Measurements from ENCODE around the gene FGFRL1.

The FGFRL1 gene, protein sequence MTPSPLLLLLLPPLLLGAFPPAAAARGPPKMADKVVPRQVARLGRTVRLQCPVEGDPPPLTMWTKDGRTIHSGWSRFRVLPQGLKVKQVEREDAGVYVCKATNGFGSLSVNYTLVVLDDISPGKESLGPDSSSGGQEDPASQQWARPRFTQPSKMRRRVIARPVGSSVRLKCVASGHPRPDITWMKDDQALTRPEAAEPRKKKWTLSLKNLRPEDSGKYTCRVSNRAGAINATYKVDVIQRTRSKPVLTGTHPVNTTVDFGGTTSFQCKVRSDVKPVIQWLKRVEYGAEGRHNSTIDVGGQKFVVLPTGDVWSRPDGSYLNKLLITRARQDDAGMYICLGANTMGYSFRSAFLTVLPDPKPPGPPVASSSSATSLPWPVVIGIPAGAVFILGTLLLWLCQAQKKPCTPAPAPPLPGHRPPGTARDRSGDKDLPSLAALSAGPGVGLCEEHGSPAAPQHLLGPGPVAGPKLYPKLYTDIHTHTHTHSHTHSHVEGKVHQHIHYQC

DNA sequence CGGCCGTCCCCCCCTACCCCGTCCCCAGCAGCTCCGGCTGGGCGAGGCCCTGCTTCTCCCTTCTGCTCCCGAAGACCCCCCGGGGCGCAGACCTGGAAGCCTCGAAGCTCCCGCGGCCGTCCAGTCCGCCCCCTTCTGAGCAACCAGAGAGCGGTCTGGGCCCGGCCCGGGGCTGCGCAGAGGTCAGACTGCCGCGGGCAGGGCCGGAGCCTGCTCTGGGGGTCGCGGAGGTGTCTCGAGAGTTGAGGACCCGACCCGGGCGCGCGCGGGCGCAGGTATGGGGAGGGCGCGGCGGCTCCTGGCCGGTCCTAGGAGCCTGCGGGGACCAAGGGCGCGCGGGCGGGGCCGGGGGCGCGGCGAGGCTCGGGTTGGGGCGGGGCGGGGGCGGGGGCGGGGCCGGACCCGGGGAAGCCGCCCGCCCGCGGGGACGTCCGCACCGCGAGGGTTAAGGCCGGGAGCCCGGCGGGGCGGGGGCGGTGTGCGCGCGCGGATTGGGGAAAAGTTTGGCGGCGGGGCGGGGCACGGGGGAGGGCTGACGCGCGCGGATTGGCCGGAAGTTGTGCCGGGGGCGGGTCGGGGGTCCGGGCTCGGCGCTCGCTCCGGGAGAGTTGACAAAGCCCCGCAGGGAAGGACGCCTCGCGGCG lies at the start of gene FGFRL1:
Gene FGFRL1, plus strand, starts transcription at position 605 of the 644 bp plus-strand sequence. CDS start 860 bp downstream, outside the sequence.
- peak; percentile 86 to 91 for DNase-seq (ENCODE audit: low read depth in 1 of 2, low spot score in 1 of 2)

DNA sequence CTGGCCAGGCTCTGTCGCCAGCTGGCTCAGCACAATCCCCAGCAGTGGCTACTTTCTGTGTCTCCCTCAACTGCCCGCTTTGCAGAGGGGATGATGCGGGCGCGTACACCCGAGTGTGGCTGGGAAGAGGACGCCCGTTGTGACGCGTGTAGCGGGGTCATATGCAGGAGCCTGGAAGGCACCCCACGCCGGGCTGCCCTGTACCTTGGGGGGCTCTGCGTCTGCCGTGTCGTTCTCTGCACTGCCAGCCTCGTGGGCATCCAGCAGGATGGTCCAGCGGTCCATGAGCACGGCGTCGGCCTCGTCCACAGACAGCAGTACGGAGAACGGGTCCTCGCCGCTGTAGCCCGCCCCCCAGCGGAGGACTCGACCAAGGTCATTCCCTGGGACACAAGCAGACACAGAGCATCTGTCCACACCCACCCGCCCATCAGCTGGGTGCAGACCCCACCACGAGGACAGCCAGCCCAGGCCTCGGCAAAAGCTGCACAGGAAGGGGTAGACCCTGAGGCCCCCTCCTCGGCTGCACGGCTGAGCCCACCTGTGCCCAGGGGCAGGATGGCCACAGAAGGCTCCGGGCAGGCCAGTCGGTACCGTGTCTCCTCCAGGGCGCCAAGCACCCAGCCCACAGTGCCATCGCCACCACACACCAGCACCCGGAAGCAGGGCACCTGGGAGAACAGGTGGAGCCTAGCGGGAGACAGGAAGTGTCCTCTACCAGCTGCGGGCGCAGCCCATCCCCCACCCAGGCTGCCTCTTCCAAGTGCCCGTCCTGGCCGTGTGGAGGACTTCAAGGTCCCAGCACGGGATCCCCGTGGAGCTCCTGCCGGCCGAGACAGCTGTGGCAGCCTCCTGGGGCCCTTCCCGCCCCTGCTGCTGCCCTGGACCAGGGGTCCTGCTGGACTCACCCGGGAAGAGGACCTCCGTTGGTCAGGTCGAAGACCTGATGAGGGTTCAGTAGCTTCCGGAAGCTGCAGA lies 48.9 kb upstream of the FGFRL1 start:
- DNase-seq (ENCODE audit: low read depth in 1 of 2, low spot score in 1 of 2), result no peak

GRCh38 chr4:963276-964225 lies 47.9 kb upstream of the FGFRL1 start:
- no peak for DNase-seq (ENCODE audit: low read depth in 1 of 2, low spot score in 1 of 2)

- no peak for DNase-seq (ENCODE audit: low read depth in 1 of 2, low spot score in 1 of 2)
Observed at GRCh38 chr4:964346-965025, 46.9 kb upstream of the FGFRL1 start.

DNA sequence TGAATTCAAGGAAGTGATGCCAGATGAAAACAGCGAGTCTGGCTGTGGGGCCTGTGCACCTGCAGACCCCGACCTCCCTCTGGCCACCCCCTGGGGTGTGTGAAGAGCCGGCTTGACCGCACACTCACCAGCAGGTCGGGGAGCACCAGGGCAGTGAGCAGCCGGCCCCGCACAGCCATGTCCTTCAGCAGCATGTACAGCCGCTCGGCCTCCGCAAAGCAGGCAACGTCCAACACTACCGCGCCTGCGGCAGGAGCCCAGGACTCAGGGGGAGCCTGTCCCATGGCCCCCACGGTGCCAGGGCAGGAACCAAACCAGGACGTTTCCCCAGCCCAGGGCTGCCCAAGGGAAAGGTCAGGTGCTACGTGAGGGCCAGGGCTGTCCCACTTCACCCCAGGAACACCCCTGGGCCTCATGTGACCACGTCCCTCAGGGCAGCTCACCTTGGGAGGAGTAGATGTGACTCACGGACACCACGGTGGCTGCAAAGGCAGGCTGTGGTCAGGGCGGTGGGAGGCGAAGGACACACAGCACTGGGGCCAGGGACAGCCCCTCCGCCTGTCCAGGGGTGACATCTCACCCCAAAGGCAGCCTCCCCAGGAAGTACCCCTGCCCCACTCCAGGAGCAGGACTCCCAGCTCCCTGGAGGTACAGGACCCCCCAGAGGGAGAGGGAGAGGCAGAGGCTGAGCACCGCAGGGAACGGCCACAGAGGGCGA lies 46.2 kb upstream of the FGFRL1 start:
- DNase-seq (ENCODE audit: low read depth in 1 of 2, low spot score in 1 of 2), result no peak

DNA sequence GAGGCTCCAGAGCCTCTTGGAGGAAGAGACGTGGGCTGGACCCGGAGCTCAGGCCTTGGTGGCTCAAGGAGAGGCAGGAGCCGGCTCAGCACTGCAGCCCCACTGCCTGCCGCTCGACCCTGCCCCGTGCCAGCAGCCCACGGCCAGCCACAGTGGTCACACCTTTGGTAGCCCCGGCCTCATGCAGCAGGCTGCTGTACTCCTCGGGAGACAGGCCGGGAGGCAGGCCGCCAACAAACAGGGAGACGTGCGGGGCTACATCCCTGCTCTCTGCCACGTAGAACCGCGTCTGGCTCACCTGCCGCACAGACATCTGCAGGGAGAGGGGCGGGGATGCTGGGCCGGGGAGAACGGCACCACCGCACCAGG lies 45.7 kb upstream of the FGFRL1 start:
- no peak for DNase-seq (ENCODE audit: low read depth in 1 of 2, low spot score in 1 of 2)

GRCh38 chr4:966266-967112 lies 44.9 kb upstream of the FGFRL1 start:
- no peak for DNase-seq (ENCODE audit: low read depth in 1 of 2, low spot score in 1 of 2)

DNA sequence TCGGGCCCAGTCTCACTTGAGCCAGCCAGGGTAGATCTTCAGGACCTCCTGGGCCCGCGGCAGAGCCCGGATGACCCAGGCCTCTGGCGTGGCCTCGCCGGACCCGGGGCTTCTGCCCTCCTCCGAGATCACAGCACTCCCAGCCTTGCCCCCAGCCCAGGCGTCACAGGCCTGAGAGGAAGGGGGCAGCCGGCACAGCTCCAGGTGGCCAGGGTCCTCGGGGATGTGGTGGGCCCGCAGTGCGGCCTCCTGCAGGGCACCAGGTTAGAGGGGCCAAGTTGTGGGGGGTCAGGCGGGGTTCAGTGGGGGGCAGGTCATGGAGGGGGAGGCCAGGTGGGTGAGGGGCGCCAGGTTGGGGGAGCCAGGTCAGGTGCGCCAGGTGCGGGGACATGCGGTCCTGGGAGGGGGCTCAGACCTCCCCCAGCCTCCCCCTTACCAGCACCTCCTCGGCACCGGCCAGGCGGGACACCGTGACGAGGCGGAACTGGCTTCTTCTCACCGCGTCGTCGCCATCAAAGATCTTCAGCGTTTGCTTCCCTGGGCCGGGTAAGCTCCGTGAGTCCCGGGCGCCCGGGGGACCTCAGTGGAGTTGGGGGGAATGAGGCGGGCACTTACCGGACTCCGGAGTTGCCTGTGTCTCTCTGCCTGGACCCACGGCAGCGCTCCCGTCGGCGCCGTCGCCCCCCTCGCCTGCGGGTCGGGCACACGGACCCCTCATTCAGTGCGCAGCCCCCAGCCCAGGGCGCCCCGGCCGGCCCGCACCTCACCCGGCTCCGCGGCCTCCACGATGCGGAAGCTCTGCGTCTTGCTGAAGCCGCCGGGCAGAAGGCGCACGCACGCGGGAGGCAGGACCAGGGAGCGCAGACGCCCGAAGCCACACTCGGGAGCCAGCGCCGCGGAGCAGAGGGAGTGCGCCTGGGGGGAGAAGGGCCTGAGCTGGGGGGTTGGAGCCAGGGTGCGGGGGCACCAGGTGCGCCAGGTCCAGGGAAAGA lies 44.0 kb upstream of the FGFRL1 start:
- DNase-seq (ENCODE audit: low read depth in 1 of 2, low spot score in 1 of 2), result no peak

- DNase-seq (ENCODE audit: low read depth in 1 of 2, low spot score in 1 of 2), result no peak
Observed at GRCh38 chr4:968221-968620, 43.2 kb upstream of the FGFRL1 start.

DNA sequence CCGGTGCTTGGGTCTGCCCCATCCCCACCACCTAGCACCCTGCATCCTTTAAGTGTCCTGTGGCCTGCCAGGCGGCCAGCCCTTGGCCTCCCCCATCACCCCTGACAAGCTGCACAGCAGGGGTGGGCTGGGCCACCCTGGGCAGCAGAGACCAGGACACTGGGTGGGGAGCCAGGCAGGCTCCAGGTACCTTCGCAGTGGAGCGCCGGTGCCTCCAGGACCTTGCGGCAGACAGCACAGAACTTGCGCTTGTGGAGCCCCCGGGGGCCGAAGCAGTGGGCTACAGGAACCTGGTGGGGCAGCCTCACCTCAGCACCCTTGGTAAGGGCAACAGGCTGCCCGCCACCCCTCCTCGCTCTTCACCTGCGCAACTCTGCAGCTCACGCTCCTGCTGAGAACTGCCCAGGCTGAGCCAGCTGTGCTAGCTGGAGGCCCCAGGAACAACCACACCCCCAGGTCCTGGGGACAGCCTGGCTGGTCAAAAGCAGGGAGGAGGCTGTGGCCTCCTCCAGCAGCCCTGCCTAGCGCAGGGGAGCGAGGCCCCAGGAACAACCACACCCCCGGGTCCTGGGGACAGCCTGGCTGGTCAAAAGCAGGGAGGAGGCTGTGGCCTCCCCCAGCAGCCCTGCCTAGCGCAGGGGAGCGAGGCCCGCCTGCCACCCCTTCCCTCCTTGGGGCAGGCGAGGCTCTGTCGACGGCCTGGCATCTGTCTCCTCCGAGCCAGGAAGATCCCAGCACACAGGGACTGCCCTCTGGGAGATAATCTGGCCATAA lies 42.6 kb upstream of the FGFRL1 start:
- DNase-seq (ENCODE audit: low read depth in 1 of 2, low spot score in 1 of 2), result no peak

GRCh38 chr4:970046-970745 lies 41.2 kb upstream of the FGFRL1 start:
- no peak for DNase-seq (ENCODE audit: low read depth in 1 of 2, low spot score in 1 of 2)

DNA sequence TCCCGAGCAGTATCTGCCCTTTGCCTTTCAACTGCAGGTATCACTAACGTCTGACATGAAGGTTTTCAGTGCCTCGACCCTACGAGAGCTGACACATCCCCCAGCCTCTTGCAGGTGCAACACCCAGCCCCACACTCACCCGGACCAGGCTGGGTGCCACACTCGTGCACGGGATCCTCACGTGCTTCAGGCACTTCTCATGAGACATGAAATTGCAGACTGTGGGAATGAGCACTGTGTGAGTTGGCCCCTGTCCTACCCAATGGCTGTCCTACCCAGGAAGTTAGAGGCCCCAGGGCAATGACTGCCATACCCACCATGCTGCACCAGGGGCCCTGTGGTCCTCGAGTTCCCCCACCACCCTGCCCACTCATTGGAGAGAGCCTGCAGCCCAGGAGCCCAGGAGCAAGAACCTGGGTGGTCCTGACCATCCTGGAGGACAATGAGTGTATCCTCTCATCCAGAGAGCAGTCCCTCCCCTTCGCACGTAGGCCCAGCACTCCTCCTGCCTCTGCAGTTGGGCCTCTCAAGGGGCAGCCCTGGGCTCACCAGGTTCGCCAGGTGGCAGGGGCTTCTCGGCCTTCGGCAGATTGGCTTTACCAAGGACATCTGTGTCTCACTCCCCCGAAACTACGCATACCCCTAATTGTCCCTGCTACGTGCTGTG lies 40.4 kb upstream of the FGFRL1 start:
- DNase-seq (ENCODE audit: low read depth in 1 of 2, low spot score in 1 of 2), result no peak

DNA sequence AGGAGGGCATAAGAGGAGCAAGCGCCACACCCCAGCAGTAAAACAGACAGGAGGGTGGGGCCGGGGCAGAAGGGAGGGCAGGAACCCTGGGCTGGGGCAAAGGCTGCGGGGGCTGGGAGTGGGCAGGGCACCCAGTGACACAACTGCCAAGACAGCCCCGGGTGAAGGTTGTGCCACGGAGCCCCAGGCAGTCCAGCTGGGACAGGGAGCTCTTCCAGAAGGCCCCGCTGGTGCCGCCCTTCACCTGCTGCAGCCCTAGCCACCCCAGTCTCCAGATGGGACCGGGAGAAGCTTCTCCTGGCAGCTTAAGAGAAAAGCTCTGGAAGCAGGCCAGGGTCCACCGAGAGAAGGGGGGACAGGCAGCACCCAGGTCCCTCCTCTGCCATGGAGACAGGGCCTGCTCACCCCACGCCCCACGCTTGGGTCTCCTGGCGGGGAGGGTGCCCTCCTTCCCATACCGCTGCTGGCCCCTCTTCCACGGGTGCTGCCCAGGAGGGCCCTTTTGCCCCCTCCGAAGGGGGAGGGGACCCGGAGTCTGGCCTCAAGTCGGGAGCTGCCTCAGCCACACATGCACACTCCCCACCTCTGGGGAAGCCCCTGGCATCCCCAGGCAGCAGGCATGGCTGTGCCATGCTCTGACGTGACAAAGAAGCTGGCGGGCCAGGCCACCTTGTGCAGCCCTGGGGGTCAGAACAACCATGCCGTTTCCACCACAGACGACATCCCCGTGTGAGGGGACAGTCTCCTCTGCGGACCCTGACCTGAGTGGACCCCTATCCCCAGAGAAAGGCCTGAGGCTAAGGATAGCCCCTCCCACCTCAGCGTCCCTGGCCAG lies 39.5 kb upstream of the FGFRL1 start:
- no peak for DNase-seq (ENCODE audit: low read depth in 1 of 2, low spot score in 1 of 2)
